Lower lobe of right lung (tissue), 2 donors: ENCODE measurements around the gene DTD1. TPM values are rescaled to one million over a fixed set of nuclear protein-coding genes. Genes with fewer than 3 reads are reported as not detected.

Source experiments
- ATAC-seq, 2 donors: fragments of 200-7000 bp; cut with Tn5 transposase; one replicate each; pipeline ENCODE4 v1.9.1; 2020 to 2022; ENCODE audit warnings: mild to moderate bottlenecking in 2 of 2, moderate library complexity in 2 of 2
- DNase-seq: peaks from one replicate; pipeline ENCODE4 v3.0.0-alpha.2; 2020
- H3K27ac ChIP-seq: fragments of 200-600 bp; one replicate; pipeline ENCODE4 v1.8.0; 2022
- H3K27me3 ChIP-seq: fragments of 200-600 bp; one replicate; pipeline ENCODE4 v1.8.0; 2022; ENCODE audit warnings: low read depth
- H3K36me3 ChIP-seq: fragments of 200-600 bp; one replicate; pipeline ENCODE4 v1.8.0; 2022; ENCODE audit warnings: mild to moderate bottlenecking
- H3K4me1 ChIP-seq: fragments of 200-600 bp; one replicate; pipeline ENCODE4 v1.8.0; 2022
- H3K4me3 ChIP-seq: fragments of 200-600 bp; one replicate; pipeline ENCODE4 v1.8.0; 2022; ENCODE audit warnings: mild to moderate bottlenecking
- H3K9me3 ChIP-seq: fragments of 200-600 bp; one replicate; pipeline ENCODE4 v1.8.0; 2022
- intact Hi-C: fragments of 100-400 bp; cut with DNase I; formaldehyde crosslinking; loops from one replicate; pipeline ENCODE4 v1.11.0; 2022
- total RNA-seq: library from RNA; stranded (reverse); fragmentation: NEBNext Ultra II Directional; extraction: Animal tissue kit (Norgen Biotek cat#: 25700); gene quantifications from one replicate; pipeline ENCODE4 v1.2.1, GENCODE V29; 2021
- TF ChIP-seq, protein P1 (sequence below): fragments of 200-600 bp; IDR thresholded peaks from one replicate; pipeline ENCODE4 v1.8.0; 2022; ENCODE audit warnings: antibody characterized with exemption, mild to moderate bottlenecking
- donor health status: DM: no; HTN: yes; CAD: no; lungs with severe emphysema.

The DTD1 gene
- total RNA-seq, 1 donor from 2014 or later = 15.7 TPM

DNA sequence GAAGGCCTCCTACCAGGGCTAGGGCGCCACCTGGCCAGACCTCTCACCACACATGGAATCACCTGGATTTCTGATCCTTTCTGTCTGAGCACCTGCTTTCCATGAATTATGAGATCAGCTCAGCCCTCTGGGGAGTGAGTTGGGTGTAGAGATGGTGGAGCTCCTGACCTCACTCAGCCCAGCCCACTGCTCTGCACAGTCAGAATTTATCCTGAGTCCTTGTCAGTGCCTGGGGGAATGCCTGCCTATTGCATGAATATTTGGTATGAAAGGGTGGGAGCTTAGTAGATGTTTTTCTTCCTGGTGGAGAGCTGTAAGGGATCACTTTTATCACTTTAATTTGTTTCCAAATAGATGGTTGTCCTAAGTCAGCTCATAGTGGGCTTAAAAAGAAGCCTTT, 47.5 kb downstream of the DTD1 start:
- Histone ChIP-seq H3K4me1 (no peaks in the 10 kb centered on the region), H3K4me3 (no peak overlapping the region), H3K36me3 (no peaks in the 10 kb centered on the region), H3K27ac (no peak overlapping the region), H3K9me3 (no peaks in the 10 kb centered on the region), H3K27me3 (no peaks in the 10 kb centered on the region)
- ATAC-seq (no peak), DNase-seq (no peak)
- TF ChIP-seq, protein P1, sequence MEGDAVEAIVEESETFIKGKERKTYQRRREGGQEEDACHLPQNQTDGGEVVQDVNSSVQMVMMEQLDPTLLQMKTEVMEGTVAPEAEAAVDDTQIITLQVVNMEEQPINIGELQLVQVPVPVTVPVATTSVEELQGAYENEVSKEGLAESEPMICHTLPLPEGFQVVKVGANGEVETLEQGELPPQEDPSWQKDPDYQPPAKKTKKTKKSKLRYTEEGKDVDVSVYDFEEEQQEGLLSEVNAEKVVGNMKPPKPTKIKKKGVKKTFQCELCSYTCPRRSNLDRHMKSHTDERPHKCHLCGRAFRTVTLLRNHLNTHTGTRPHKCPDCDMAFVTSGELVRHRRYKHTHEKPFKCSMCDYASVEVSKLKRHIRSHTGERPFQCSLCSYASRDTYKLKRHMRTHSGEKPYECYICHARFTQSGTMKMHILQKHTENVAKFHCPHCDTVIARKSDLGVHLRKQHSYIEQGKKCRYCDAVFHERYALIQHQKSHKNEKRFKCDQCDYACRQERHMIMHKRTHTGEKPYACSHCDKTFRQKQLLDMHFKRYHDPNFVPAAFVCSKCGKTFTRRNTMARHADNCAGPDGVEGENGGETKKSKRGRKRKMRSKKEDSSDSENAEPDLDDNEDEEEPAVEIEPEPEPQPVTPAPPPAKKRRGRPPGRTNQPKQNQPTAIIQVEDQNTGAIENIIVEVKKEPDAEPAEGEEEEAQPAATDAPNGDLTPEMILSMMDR = no peak
- intact Hi-C loops = no loop called here

DNA sequence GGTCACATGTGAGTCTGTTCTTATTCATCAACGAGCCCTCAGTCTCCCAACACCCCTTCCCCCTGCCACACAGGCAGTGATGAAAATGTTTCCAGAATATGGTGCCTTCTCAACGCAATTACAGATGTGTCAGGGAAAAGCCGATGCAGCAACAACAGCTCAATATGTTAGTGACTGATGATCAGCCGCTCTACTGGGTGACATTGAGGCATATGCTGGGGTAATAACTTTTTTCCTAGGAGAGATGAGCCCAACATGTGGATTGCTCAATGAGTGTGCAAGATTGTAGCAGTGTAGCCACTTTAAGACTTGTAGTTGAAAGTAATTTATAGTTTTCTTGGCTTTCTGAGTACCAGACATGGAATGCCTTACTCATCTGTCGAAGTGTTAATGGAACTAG, 49.4 kb downstream of the DTD1 start:
- Histone ChIP-seq H3K4me1 (no peaks in the 10 kb centered on the region), H3K27me3 (no peaks in the 10 kb centered on the region), H3K9me3 (no peaks in the 10 kb centered on the region), H3K36me3 (no peaks in the 10 kb centered on the region), H3K4me3 (no peak overlapping the region), H3K27ac (no peak overlapping the region)
- intact Hi-C loops = no loop called here
- TF ChIP-seq, protein P1 = no peak
- DNase-seq (no peak), ATAC-seq (no peak)

DNA sequence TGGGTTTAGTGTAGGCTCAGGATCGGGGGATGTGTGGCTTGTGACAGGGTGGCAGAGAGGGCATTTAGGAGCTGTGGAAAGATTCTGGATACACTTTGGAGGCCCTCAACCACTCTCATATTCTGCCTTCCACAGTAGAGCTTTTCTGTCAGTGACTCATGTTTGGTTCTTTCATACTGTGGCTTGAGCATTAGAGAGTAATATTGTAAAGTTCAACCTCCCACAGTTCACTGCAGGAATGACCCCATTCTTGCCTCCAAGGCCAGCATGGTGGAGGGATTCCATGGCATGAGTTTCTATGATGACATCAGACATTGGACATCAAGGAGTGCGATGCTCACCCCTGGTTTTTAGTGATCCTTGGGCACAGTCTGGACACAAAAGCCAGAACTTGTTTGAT, 50.9 kb downstream of the DTD1 start:
- intact Hi-C loops = no loop called here
- H3K4me1 ChIP-seq = no peaks in the 10 kb centered on the region
- ATAC-seq = no peak
- no peak overlapping the region for H3K4me3 ChIP-seq
- TF ChIP-seq, protein P1 = no peak
- no peak overlapping the region for H3K27ac ChIP-seq
- H3K36me3 ChIP-seq = no peaks in the 10 kb centered on the region
- no peak for DNase-seq
- H3K9me3 ChIP-seq = no peaks in the 10 kb centered on the region
- H3K27me3 ChIP-seq = no peaks in the 10 kb centered on the region

DNA sequence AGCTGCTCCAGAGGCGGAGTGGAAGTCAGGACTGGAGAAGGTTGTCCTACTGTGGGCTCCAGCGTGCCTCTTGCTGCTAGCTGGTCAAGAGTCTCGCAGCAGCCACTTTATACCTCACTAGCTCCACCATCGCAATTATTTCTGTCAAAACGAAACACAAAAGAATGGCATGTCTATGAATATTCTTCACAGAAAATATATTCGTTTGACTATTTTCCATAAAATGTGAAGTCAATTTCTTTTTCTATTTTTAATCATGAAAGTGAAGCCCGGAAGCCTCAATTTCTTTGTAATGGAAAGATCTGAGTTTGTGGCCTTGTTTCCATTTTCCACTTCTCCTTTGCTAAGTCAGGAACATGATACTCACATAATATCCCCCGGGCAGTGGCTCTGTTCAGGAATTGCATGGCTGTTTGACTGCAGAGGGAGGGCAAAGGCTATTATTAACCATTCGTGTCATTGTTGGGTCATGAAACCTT, 51.7 kb downstream of the DTD1 start:
- ATAC-seq (no peak), DNase-seq (no peak)
- Histone ChIP-seq H3K36me3 (no peaks in the 10 kb centered on the region), H3K27ac (no peak overlapping the region), H3K4me1 (no peaks in the 10 kb centered on the region), H3K4me3 (no peak overlapping the region), H3K9me3 (no peaks in the 10 kb centered on the region), H3K27me3 (no peaks in the 10 kb centered on the region)
- intact Hi-C loops = no loop called here
- TF ChIP-seq, protein P1 = no peak

DNA sequence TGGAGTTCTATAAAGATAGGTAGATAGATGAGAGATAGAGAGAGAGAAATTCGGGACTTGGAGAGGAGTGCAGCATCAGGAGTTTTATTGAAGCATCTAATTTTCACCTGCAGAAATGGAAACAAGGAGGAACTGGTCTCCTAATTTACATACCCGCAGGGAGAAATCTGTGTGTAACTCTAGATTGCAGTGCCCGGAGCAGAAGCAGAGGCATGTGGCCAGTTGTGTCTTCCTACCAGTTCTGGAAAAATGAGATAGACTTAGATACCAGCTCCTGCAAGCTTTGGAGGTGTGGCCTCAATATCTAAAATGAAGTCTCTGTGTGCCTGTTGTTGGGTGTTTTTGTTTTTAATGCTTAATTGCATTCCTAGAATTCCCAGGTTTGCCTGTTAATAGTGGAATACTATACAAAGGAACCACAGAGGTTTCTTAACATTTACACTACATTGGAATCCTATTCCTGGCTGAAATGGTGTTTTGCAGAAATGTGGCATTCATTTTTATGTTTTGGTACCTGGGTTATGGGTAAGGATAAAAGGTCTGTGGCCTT, 57.4 kb downstream of the DTD1 start:
- Histone ChIP-seq H3K4me1 (no peaks in the 10 kb centered on the region), H3K36me3 (no peaks in the 10 kb centered on the region), H3K27me3 (no peaks in the 10 kb centered on the region), H3K27ac (no peak overlapping the region), H3K4me3 (no peak overlapping the region), H3K9me3 (no peaks in the 10 kb centered on the region)
- no peak for DNase-seq
- intact Hi-C loops = no loop called here
- TF ChIP-seq, protein P1 = no peak
- ATAC-seq = no peak
